ENCODE measurements around the gene CLOCK. TPM values are rescaled to one million over a fixed set of nuclear protein-coding genes. Genes with fewer than 3 reads are reported as not detected.

CLOCK gene
- total and polyA plus RNA-seq, 5 donors from 2014 or later: 4.6 to 16.6 (median 7.9) TPM

DNA sequence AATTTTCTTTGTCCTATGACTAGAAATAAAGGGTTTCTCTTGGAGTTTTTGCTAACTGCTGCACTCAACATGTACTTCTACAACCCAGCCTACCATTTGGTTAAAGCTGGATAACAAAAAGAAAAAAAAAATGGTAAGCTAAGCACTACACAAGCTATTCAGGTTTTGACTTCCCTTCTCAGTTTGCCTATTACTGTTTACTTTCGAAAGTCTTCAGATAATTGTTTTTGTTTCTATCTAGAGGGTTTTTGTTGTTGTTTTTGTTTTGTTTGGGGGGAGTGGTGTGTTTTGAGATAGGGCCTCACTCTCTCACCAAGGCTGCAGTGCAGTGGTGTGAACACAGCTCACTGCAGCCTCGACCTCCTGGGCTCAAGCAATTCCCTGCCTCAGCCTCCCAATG lies 46.6 kb downstream of the CLOCK start:
- H3K27me3 Mint-ChIP-seq: no peaks in the 10 kb centered on the region
- Histone ChIP-seq H3K9me3 (ENCODE audit: control insufficient read depth in 2 of 2, low read length in 2 of 2) (no peaks in the 10 kb centered on the region), H3K27me3 (ENCODE audit: control insufficient read depth, insufficient read depth, low read length) (no peaks in the 10 kb centered on the region), H3K4me1 (ENCODE audit: control insufficient read depth, insufficient read depth, low read length, poor library complexity, severe bottlenecking) (no peaks in the 10 kb centered on the region), H3K27ac (ENCODE audit: insufficient read depth, low read length, poor library complexity, severe bottlenecking) (no peak overlapping the region), H3K4me3 (ENCODE audit: low read depth, low read length) (no peak overlapping the region), H3K36me3 (ENCODE audit: control insufficient read depth, insufficient read depth, low read length) (peaks cover 4% of the 10 kb centered on the region)
- peak overlapping the region in 2 of 3 donors; percentile 7 to 9 for H3K27ac Mint-ChIP-seq
- no peak overlapping the region for H3K4me3 Mint-ChIP-seq
- H3K36me3 Mint-ChIP-seq: peaks cover 36% of the 10 kb centered on the region
- peaks cover 13 to 21% (median 19%) of the 10 kb centered on the region in 4 donors for H3K4me1 Mint-ChIP-seq
- DNase-seq: no peak
- H3K9me3 Mint-ChIP-seq: peaks cover 0 to under 1% (median 0%) of the 10 kb centered on the region in 7 donors
- no peak for ATAC-seq (ENCODE audit: low read depth in 2 of 2)

DNA sequence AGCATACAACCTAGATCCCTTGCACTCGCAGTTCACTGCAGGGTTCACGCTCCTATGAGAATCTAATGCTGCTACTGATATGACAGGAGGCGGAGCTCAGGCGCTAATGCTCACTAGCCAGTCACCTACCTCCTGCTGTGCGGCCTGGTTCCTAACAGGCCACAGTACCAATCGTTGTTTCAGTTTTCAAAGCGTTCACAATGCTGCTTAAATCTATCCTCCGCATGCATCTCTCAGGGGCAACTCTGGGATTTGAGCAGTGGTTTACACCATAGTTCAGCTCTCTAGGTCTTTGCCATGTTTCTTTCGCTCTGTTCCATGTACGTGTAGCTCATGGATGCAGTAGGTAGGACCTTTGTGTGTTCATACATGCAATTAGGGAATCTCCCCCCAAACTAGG lies 47.2 kb downstream of the CLOCK start:
- H3K4me1 Mint-ChIP-seq: peaks cover 13 to 23% (median 20%) of the 10 kb centered on the region in 4 donors
- no peak for ATAC-seq (ENCODE audit: low read depth in 2 of 2)
- DNase-seq: no peak
- Histone ChIP-seq H3K36me3 (ENCODE audit: control insufficient read depth, insufficient read depth, low read length) (peaks cover 9% of the 10 kb centered on the region), H3K4me3 (ENCODE audit: low read depth, low read length) (no peak overlapping the region), H3K4me1 (ENCODE audit: control insufficient read depth, insufficient read depth, low read length, poor library complexity, severe bottlenecking) (no peaks in the 10 kb centered on the region), H3K27me3 (ENCODE audit: control insufficient read depth, insufficient read depth, low read length) (no peaks in the 10 kb centered on the region), H3K9me3 (ENCODE audit: control insufficient read depth in 2 of 2, low read length in 2 of 2) (no peaks in the 10 kb centered on the region), H3K27ac (ENCODE audit: insufficient read depth, low read length, poor library complexity, severe bottlenecking) (no peak overlapping the region)
- no peak overlapping the region for H3K4me3 Mint-ChIP-seq
- no peak overlapping the region for H3K27ac Mint-ChIP-seq
- H3K27me3 Mint-ChIP-seq: no peaks in the 10 kb centered on the region
- peaks cover 0 to 2% (median 0%) of the 10 kb centered on the region in 7 donors for H3K9me3 Mint-ChIP-seq
- peaks cover 37% of the 10 kb centered on the region for H3K36me3 Mint-ChIP-seq

DNA sequence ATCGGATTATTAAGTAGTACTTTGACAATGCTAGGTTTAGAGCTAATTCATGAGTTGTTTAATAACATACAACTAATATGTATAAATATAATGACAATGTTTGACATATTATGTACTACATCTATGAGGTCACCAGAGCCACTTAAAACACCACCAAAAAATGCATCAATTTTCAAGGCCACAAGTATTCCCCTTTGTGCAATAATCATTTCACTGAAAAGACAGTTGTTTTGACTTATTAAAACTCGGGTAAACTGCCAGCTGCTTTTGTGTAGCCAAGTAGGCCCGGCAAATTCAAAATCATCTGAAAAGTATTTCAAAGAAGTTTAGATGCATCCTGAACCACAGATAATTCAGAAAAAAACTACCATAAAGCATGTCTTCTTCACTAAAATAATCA lies 48.7 kb downstream of the CLOCK start:
- Mint-ChIP-seq H3K4me3 (no peak overlapping the region), H3K27ac (no peak overlapping the region), H3K27me3 (no peaks in the 10 kb centered on the region), H3K36me3 (peaks cover 34% of the 10 kb centered on the region), H3K4me1 (peaks cover 13 to 23% (median 19%) of the 10 kb centered on the region in 4 donors), H3K9me3 (peaks cover 0 to 2% (median 0%) of the 10 kb centered on the region in 7 donors)
- H3K4me1 ChIP-seq (ENCODE audit: control insufficient read depth, insufficient read depth, low read length, poor library complexity, severe bottlenecking): no peaks in the 10 kb centered on the region
- DNase-seq (no peak), ATAC-seq (ENCODE audit: low read depth in 2 of 2) (no peak)
- no peaks in the 10 kb centered on the region for H3K9me3 ChIP-seq (ENCODE audit: control insufficient read depth in 2 of 2, low read length in 2 of 2)
- H3K27me3 ChIP-seq (ENCODE audit: control insufficient read depth, insufficient read depth, low read length): no peaks in the 10 kb centered on the region
- H3K4me3 ChIP-seq (ENCODE audit: low read depth, low read length): no peak overlapping the region
- peaks cover 11% of the 10 kb centered on the region for H3K36me3 ChIP-seq (ENCODE audit: control insufficient read depth, insufficient read depth, low read length)
- H3K27ac ChIP-seq (ENCODE audit: insufficient read depth, low read length, poor library complexity, severe bottlenecking): no peak overlapping the region

- Mint-ChIP-seq H3K4me3 (no peak overlapping the region), H3K27ac (no peak overlapping the region), H3K36me3 (peaks cover 18% of the 10 kb centered on the region), H3K27me3 (no peaks in the 10 kb centered on the region), H3K9me3 (peaks cover 0 to 2% (median 0%) of the 10 kb centered on the region in 7 donors), H3K4me1 (peaks cover 2 to 21% (median 12%) of the 10 kb centered on the region in 4 donors)
- no peaks in the 10 kb centered on the region for H3K9me3 ChIP-seq (ENCODE audit: control insufficient read depth in 2 of 2, low read length in 2 of 2)
- H3K27ac ChIP-seq (ENCODE audit: insufficient read depth, low read length, poor library complexity, severe bottlenecking): no peak overlapping the region
- H3K4me1 ChIP-seq (ENCODE audit: control insufficient read depth, insufficient read depth, low read length, poor library complexity, severe bottlenecking): no peaks in the 10 kb centered on the region
- no peaks in the 10 kb centered on the region for H3K27me3 ChIP-seq (ENCODE audit: control insufficient read depth, insufficient read depth, low read length)
- ATAC-seq (ENCODE audit: low read depth in 2 of 2) (no peak), DNase-seq (no peak)
- no peak overlapping the region for H3K4me3 ChIP-seq (ENCODE audit: low read depth, low read length)
- H3K36me3 ChIP-seq (ENCODE audit: control insufficient read depth, insufficient read depth, low read length): peaks cover 22% of the 10 kb centered on the region
Measured at GRCh38 chr4:55491486-55491885, 55.2 kb downstream of the CLOCK start.

DNA sequence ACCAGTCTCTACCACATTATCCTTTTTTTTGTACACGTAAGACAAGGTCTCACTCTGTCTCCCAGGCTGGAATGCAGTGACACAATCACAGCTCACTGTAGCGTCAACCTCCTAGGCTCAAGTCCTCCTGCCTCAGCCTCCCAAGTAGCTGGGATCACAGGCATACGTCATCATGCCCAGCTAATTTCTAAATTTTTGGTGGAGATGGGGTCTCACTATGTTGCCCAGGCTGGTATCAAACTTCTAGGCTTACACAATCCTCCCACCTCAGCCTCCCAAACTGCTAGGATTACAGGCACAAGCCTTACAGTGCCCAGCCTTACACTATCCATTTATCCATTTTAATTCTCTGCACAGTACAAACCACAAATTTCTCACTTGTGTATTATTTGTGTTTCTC lies 58.0 kb downstream of the CLOCK start:
- ATAC-seq (ENCODE audit: low read depth in 2 of 2): no peak
- Mint-ChIP-seq H3K27me3 (no peaks in the 10 kb centered on the region), H3K9me3 (no peaks in the 10 kb centered on the region), H3K36me3 (peaks cover 10% of the 10 kb centered on the region), H3K27ac (no peak overlapping the region), H3K4me1 (peaks cover 4 to 17% (median 9%) of the 10 kb centered on the region in 4 donors), H3K4me3 (no peak overlapping the region)
- no peaks in the 10 kb centered on the region for H3K9me3 ChIP-seq (ENCODE audit: control insufficient read depth in 2 of 2, low read length in 2 of 2)
- peaks cover 15% of the 10 kb centered on the region for H3K36me3 ChIP-seq (ENCODE audit: control insufficient read depth, insufficient read depth, low read length)
- H3K27me3 ChIP-seq (ENCODE audit: control insufficient read depth, insufficient read depth, low read length): no peaks in the 10 kb centered on the region
- no peak for DNase-seq
- no peaks in the 10 kb centered on the region for H3K4me1 ChIP-seq (ENCODE audit: control insufficient read depth, insufficient read depth, low read length, poor library complexity, severe bottlenecking)
- no peak overlapping the region for H3K27ac ChIP-seq (ENCODE audit: insufficient read depth, low read length, poor library complexity, severe bottlenecking)
- H3K4me3 ChIP-seq (ENCODE audit: low read depth, low read length): no peak overlapping the region

GRCh38 chr4:55485821-55486220 lies 60.9 kb downstream of the CLOCK start:
- H3K27me3 ChIP-seq (ENCODE audit: control insufficient read depth, insufficient read depth, low read length): no peaks in the 10 kb centered on the region

DNA sequence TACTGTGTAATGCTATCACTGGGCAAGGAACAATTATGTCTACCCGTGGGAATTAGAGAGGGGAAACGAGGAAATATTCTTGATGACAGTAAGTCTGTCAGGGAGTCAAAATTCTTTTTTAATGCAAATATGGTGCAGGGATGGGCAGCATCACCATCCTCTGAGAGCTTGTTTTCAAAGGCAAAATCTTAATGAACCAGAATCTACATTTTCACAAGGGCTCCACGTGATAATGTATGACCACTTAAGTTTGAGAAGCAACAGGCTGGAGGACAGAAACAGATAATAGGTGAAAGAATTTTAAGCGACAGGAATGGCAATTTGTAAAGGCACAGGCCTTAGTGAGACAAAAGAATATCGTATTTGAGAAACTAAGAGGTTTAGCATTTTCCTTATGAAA lies 63.4 kb downstream of the CLOCK start:
- DNase-seq: no peak
- Mint-ChIP-seq H3K4me1 (peaks cover 0 to 5% (median under 1%) of the 10 kb centered on the region in 4 donors), H3K9me3 (peaks cover 0 to 1% (median 0%) of the 10 kb centered on the region in 7 donors), H3K27me3 (no peaks in the 10 kb centered on the region), H3K27ac (no peak overlapping the region), H3K4me3 (no peak overlapping the region), H3K36me3 (peaks cover 12% of the 10 kb centered on the region)
- ATAC-seq (ENCODE audit: low read depth in 2 of 2): no peak
- no peak overlapping the region for H3K4me3 ChIP-seq (ENCODE audit: low read depth, low read length)
- H3K36me3 ChIP-seq (ENCODE audit: control insufficient read depth, insufficient read depth, low read length): peaks cover 8% of the 10 kb centered on the region
- no peaks in the 10 kb centered on the region for H3K9me3 ChIP-seq (ENCODE audit: control insufficient read depth in 2 of 2, low read length in 2 of 2)
- no peaks in the 10 kb centered on the region for H3K4me1 ChIP-seq (ENCODE audit: control insufficient read depth, insufficient read depth, low read length, poor library complexity, severe bottlenecking)
- H3K27me3 ChIP-seq (ENCODE audit: control insufficient read depth, insufficient read depth, low read length): no peaks in the 10 kb centered on the region
- no peak overlapping the region for H3K27ac ChIP-seq (ENCODE audit: insufficient read depth, low read length, poor library complexity, severe bottlenecking)

More at GRCh38 chr4:55485821-55486220, 60.9 kb downstream of the CLOCK start:
- ATAC-seq (ENCODE audit: low read depth in 2 of 2) (no peak), DNase-seq (no peak)
- Mint-ChIP-seq H3K9me3 (peaks cover 0 to 1% (median 0%) of the 10 kb centered on the region in 7 donors), H3K27me3 (no peaks in the 10 kb centered on the region), H3K4me1 (peaks cover 0 to 6% (median 4%) of the 10 kb centered on the region in 4 donors), H3K27ac (no peak overlapping the region), H3K4me3 (no peak overlapping the region), H3K36me3 (peaks cover 9% of the 10 kb centered on the region)
- H3K4me1 ChIP-seq (ENCODE audit: control insufficient read depth, insufficient read depth, low read length, poor library complexity, severe bottlenecking): no peaks in the 10 kb centered on the region
- H3K4me3 ChIP-seq (ENCODE audit: low read depth, low read length): no peak overlapping the region
- peaks cover 15% of the 10 kb centered on the region for H3K36me3 ChIP-seq (ENCODE audit: control insufficient read depth, insufficient read depth, low read length)
- no peaks in the 10 kb centered on the region for H3K9me3 ChIP-seq (ENCODE audit: control insufficient read depth in 2 of 2, low read length in 2 of 2)
- H3K27ac ChIP-seq (ENCODE audit: insufficient read depth, low read length, poor library complexity, severe bottlenecking): no peak overlapping the region
